OCI-LY3 (cell line): Measurements from ENCODE around the gene TIMM17A.

Experiments used
- H2AFZ ChIP-seq: fragments of 200-600, 300-600 bp; shearing (Covaris generic); 2 replicates; pipeline ENCODE4 v1.6.0; 2014; ENCODE audit warnings: antibody characterized with exemption, low read depth, low read length
- H3K27ac ChIP-seq: fragments of 200-600, 300-600 bp; sonication (generic); 2 replicates; pipeline ENCODE4 v1.5.1; 2014; ENCODE audit warnings: mild to moderate bottlenecking, low read length, moderate library complexity, mixed read lengths
- H3K27me3 ChIP-seq: fragments of 200-600, 300-600 bp; sonication (generic); 2 replicates; pipeline ENCODE4 v1.6.1; 2014; ENCODE audit warnings: low read depth, low read length, mixed read lengths
- H3K36me3 ChIP-seq: fragments of 200-600, 300-600 bp; sonication (generic); replicated peaks from 2 replicates; pipeline ENCODE3; 2014; ENCODE audit warnings: low read depth, low read length, mixed read lengths
- H3K4me1 ChIP-seq: fragments of 300-600, 200-600 bp; sonication (generic); 2 replicates; pipeline ENCODE4 v1.6.1; 2014; ENCODE audit warnings: low read length, mixed read lengths
- H3K4me2 ChIP-seq: fragments of 200-600, 300-600 bp; sonication (generic); 2 replicates; pipeline ENCODE4 v1.6.1; 2014; ENCODE audit warnings: low read length, mixed read lengths
- H3K4me3 ChIP-seq: fragments of 300-600, 200-600 bp; sonication (generic); 2 replicates; pipeline ENCODE4 v1.5.1; 2014; ENCODE audit warnings: antibody characterized with exemption, mild to moderate bottlenecking, low read length, moderate library complexity
- H3K79me2 ChIP-seq: fragments of 300-600, 200-600 bp; shearing (Covaris generic); 2 replicates; pipeline ENCODE4 v1.6.1; 2014; ENCODE audit warnings: mild to moderate bottlenecking, low read length, mixed read lengths
- H3K9ac ChIP-seq: fragments of 300-600, 200-600 bp; shearing (Covaris generic); 2 replicates; pipeline ENCODE4 v1.6.0; 2014; ENCODE audit warnings: mild to moderate bottlenecking, low read length, moderate library complexity
- H3K9me3 ChIP-seq: fragments of 200-600, 300-600 bp; shearing (Covaris generic); 2 replicates; pipeline ENCODE4 v1.6.1; 2014; ENCODE audit warnings: low read length, mixed read lengths; ENCODE audit not compliant: insufficient read depth
- H4K20me1 ChIP-seq: fragments of 200-600, 300-600 bp; sonication (generic); 2 replicates; pipeline ENCODE4 v1.6.1; 2016; ENCODE audit warnings: low read length, mixed read lengths; ENCODE audit not compliant: insufficient read depth
- CTCF ChIP-seq: fragments of 200-600, 300-600 bp; sonication (generic); IDR thresholded peaks from 2 replicates; pipeline ENCODE4 v1.5.1; 2014; ENCODE audit warnings: antibody characterized with exemption, low read length, low read depth
- EZH2phosphoT487 ChIP-seq: fragments of 200-600 bp; shearing (Covaris generic); IDR thresholded peaks from 2 replicates; pipeline ENCODE4 v1.6.1; 2018; ENCODE audit warnings: antibody characterized with exemption, mixed run types, low read depth

TIMM17A gene

GRCh38 chr1:201946224-201946908 is 8.9 kb upstream of the TIMM17A start, which contains the start of gene LMOD1:
LMOD1 (minus strand) TSS chr1:201946548; CDS start chr1:201946340, 208 bp downstream.
- Histone ChIP-seq H3K4me1 (no peaks in the 10 kb centered on the region), H3K9ac (no peak within 1 kb of the TSS), H2AFZ (no peak within 1 kb of the TSS), H3K79me2 (no peaks in the 10 kb centered on the region), H3K4me3 (no peak within 1 kb of the TSS), H4K20me1 (no peaks in the 10 kb centered on the region), H3K36me3 (no peaks in the 10 kb centered on the region), H3K4me2 (no peak within 1 kb of the TSS), H3K27me3 (peaks cover 25% of the 10 kb centered on the region), H3K9me3 (no peaks in the 10 kb centered on the region), H3K27ac (no peak within 1 kb of the TSS)
- TF ChIP-seq CTCF = no peak
- no peak for TF ChIP-seq EZH2phosphoT487

DNA sequence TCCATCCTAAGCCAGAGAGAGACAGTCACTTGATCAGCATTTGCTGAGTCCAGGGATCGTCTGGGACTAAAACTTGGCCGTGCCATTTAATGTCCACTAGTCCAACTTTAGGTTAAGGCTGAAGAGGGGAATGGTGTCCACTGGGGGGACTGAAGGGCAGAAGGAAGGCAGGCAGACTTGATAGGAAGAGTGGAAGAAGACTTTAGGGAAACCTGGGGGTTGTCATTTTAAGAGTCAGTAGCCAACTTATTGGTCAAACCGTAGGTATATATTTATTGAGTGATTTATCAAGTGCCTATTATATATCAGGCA is 7.7 kb upstream of the TIMM17A start:
- no peaks in the 10 kb centered on the region for H3K36me3 ChIP-seq
- no peaks in the 10 kb centered on the region for H4K20me1 ChIP-seq
- no peak overlapping the region for H2AFZ ChIP-seq
- no peak overlapping the region for H3K9ac ChIP-seq
- no peak overlapping the region for H3K4me2 ChIP-seq
- H3K27ac ChIP-seq = no peak overlapping the region
- no peaks in the 10 kb centered on the region for H3K9me3 ChIP-seq
- TF ChIP-seq CTCF (no peak), EZH2phosphoT487 (no peak)
- no peaks in the 10 kb centered on the region for H3K4me1 ChIP-seq
- H3K79me2 ChIP-seq = no peaks in the 10 kb centered on the region
- no peak overlapping the region for H3K4me3 ChIP-seq
- H3K27me3 ChIP-seq = peaks cover 25% of the 10 kb centered on the region

DNA sequence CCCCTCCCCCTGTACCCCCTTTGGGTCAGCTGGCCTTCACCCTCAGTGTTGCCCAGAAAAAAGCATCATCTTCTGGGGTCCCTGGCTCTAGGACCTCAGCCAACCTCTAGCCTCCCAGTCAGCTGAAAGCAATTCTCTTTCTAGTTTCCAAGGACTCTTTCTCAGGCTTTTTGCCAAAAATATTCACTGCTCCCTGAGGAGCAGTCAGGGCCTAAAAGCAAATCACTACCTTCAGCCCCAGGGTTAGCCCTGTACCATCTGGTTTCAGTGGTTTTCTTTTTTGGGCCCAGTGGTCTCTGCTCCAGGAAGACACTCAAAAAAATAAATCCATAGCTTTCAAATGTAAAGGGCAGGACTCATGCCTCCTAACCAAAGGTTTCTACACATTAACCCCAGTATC is 5.8 kb upstream of the TIMM17A start:
- TF ChIP-seq CTCF = no peak
- TF ChIP-seq EZH2phosphoT487 = no peak
- H3K27ac ChIP-seq = no peak overlapping the region
- no peak overlapping the region for H2AFZ ChIP-seq
- no peaks in the 10 kb centered on the region for H4K20me1 ChIP-seq
- no peaks in the 10 kb centered on the region for H3K9me3 ChIP-seq
- peaks cover 3% of the 10 kb centered on the region for H3K4me1 ChIP-seq
- no peak overlapping the region for H3K4me3 ChIP-seq
- peaks cover 2% of the 10 kb centered on the region; the same call in 1 of the 2 replicates for H3K79me2 ChIP-seq
- no peaks in the 10 kb centered on the region for H3K36me3 ChIP-seq
- no peak overlapping the region for H3K4me2 ChIP-seq
- no peak overlapping the region for H3K9ac ChIP-seq
- peaks cover 25% of the 10 kb centered on the region for H3K27me3 ChIP-seq

DNA sequence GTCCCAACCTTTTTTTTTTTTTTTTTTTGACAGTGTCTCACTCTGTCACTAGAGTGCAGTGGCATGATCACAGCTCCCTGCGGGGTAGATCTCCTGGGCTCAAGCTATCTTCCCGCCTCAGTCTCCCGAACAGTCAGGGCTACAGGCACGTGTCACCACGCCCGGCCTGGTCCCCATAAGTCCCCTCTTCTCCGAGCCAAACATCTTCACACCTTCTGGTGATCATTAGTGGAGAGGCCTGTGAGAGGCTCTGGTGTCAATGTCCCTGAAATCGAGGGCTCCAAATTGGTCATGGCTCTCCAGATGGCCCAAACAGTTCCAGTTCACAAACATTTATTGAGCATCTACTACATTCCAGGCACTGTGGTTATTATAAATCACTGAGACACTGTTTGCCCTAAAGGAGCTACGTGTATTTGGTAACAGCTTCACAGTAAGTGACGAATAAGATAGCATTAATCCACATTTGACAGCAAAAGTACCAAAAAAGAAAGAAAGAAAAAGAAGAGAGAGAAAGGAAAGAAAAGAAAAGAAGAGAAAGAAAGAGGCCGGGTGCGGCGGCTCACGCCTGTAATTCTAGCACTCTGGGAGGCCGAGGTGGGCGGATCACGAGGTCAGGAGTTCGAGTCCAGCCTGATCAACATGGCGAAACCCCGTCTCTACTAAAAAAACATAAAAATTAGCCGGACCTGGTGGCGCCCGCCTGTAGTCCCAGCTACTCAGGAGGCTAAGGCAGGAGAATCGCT is 867 bp upstream of the TIMM17A start:
- H3K4me2 ChIP-seq = peak overlapping the region; percentile 60
- H3K4me1 ChIP-seq = peaks cover 11% of the 10 kb centered on the region
- H3K27ac ChIP-seq = 0 out of 2 replicates have a peak overlapping the region, but pooled peaks have one; percentile 34
- H2AFZ ChIP-seq = no peak overlapping the region
- no peaks in the 10 kb centered on the region for H3K27me3 ChIP-seq
- H3K79me2 ChIP-seq = peaks cover 45% of the 10 kb centered on the region
- TF ChIP-seq CTCF = no peak
- no peak for TF ChIP-seq EZH2phosphoT487
- peak overlapping the region; percentile 85 for H3K4me3 ChIP-seq
- H3K9ac ChIP-seq = peak overlapping the region; percentile 85
- H3K36me3 ChIP-seq = peaks cover 20% of the 10 kb centered on the region
- no peaks in the 10 kb centered on the region for H4K20me1 ChIP-seq
- H3K9me3 ChIP-seq = no peaks in the 10 kb centered on the region
